Right hindlimb (tissue), 1 donor: ENCODE measurements around the gene N4BP2L1.
"Not testable (repeated sequence)": the region's sequence is repeated elsewhere in the genome, so short reads cannot be mapped to it uniquely, and the experiment has no call there.

Source experiments
- DNase-seq: peaks from one replicate; pipeline ENCODE4 v3.0.0-alpha.2; 2018

The N4BP2L1 gene

DNA sequence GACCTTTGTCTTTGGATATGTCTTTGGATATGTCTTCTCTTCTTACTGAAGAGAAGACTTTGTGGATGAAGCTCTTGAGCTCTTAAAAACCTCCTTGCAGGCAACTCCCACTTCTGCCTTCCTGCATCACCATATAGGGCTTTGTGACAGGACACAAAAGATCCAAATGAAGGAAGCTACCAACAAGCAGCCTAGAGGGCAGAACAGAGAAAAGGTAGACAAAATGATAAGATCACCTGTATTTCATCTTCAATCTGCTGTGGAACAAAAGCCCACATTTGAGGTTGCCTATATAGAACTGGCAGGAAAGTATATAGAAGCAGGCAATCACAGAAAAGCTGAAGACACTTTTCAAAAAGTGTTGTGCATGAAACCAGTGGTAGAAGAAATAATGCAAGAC lies 42.5 kb downstream of the N4BP2L1 start:
- DNase-seq = no peak

DNA sequence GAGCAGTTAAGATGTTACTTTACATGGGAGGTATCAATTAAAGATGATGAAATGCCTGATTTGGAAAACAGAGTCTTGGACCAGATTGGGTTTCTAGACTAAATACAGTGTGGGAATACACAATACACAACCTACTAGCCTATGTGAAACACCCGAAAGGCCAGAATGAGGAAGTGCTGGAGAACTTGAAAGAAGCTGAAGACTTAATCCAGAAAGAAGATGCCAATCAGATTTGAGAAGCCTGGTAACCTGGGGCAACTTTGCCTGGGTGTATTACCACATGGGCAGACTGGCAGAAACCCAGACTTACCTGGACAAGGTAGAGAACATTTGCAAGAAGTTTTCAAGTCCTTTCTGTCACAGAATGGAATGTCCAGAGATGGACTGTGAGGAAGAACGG lies 43.2 kb downstream of the N4BP2L1 start:
- DNase-seq = no peak

DNA sequence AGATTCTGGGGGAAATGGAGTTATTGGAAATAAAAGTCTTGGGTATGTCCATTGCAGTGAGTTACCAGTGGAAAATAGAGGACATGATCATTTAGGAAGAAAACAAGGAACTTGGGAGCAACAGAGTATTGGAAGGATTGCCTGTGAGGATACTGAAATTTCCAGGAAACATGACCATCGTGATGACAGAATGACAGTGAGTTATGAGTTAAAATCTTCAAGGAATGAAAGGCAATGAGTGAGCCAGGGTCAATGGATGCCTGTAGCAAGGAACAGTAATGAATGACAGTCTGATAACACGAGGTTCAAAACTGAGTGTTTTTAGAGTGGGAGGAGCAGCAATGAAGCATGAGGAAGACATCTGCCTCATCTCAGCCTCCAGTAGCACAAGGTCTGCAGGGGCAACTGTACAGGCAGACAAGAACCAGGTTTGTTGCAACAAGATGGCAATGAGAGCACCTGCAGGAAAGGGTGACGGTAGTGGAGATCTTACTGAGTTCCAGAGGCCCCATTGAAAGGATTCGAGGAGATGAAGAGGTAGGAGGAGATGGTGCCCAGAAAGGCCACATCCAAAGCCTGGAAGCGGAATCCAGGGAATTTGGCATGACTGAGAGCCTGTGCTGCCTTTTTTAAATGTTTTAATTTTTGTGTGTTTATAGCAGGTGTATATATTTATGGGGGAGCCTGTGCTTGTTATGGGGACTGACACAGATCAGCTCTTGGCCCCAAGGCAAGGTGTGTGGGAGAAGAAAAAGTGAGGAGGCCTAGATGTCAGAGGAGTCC lies 43.9 kb downstream of the N4BP2L1 start:
- DNase-seq = no peak

DNA sequence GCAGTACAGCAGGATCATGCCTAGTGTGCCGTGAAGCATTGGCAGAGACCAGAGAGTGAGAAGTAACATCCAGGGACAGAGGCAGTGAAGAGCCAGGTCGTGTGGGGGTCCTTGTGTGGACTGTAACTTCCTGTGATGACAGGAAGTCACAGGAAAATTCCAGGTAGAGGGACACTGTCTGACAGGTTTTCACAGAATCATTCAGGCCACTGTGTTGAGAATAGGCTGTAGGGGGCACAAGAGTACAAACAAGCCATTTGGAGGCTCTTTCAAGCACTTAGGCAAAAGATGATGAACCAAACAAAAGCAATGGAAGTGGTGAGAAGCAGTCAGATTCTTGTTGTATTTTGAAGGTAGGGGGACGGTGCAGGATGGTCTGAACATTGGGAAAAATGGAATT lies 46.4 kb downstream of the N4BP2L1 start:
- no peak for DNase-seq

DNA sequence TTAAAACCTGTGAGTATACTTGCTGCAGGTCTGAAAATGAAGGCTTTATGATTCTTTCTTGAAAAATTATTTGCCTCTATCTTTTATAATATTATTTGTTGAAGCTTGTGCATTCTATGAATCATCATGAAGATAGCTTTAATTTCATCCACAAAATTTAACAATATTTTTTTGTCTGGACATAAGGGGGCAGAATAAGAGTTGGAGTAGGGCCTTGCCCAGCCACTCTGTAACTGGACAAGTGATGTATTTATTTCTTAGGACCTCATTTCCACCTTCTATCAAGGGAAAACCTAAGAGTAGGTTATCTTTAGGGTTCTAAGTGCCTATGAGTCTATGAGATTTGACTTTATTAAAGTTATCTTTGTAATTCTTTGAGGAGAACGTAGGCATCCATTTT lies 49.9 kb downstream of the N4BP2L1 start:
- no peak for DNase-seq

DNA sequence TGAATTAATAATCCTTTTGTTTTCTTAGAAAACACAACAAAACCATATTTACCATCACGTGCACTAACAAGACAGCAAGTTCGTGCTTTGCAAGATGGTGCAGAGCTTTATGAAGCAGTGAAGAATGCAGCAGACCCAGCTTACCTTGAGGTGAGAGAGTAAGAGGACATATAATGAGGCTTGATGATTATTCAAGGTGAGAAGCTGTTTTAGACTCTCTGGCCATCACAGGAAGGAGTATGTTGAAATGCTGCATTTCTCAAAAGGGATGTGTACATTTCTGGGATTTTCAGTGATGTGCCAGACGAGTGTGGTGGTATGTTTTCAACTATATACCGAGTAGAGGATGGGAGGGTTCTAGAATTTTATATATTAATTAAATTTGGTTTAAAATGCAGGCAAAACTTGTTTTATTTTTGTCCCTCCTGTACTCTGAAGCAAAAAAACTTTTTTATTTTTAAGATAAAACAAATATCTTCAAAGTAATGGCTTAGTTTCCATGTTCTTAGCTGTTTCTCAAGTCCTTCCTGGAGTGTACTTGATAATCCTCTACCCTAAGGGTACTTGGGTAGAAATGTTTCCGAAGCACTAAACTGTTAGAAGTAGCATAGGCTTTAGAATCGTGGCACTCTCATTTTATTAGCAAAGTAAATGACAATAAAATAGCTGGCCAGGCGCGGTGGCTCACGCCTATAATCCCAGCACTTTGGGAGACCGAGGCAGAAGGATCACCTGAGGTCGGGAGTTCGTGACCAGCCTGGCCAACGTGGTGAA lies 51.1 kb downstream of the N4BP2L1 start:
- no peak for DNase-seq

DNA sequence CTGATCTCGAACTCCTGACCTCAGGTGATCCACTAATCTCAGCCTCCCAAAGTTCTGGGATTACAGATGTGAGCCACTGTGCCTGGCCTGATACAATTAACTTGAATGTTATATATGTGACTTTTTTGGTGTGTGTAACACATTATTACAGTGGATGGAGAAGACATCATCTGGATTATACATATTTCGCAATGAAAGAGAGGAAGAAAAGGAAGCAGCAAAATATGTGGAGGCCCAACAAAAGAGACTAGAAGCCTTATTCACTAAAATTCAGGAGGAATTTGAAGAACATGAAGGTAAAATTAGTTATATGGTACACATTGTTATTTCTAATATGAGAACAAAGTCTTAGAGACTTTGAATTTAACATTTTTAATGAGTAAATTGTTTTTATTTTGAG lies 57.1 kb downstream of the N4BP2L1 start:
- no peak for DNase-seq

DNA sequence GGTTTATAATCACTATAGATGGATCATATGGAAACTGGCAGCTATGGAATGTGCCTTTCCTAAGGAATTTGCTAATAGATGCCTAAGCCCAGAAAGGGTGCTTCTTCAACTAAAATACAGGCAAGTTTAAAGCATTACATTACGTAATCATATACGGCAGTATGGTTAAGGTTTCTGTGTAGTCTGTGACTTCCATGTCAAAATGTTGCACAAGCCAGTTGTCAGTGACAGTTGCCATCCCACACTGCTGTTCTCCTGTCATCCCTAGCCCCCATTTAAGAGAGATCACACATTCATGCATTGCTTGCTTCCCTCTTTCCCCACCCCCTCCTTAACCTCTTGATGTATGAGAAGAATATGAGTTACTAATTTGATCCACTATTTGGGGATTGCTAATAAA lies 65.4 kb downstream of the N4BP2L1 start:
- no peak for DNase-seq

DNA sequence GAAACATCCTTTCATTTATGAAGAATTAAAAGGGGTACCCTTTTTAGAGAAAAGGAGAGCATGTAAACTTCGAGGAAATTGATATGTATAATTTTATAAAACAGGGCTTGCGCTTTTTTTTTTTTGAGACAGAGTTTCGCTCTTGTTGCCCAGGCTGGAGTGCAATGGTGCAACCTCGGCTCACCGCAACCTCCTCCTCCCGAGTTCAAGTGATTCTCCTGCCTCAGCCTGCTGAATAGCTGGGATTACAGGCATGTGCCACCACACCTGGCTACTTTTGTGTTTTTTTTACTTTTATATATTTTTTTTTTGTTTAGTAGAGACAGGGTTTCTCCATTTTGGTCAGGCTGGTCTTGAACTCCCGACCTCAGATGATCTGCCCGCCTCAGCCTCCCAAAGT lies 72.0 kb downstream of the N4BP2L1 start:
- not testable (repeated sequence) for DNase-seq

DNA sequence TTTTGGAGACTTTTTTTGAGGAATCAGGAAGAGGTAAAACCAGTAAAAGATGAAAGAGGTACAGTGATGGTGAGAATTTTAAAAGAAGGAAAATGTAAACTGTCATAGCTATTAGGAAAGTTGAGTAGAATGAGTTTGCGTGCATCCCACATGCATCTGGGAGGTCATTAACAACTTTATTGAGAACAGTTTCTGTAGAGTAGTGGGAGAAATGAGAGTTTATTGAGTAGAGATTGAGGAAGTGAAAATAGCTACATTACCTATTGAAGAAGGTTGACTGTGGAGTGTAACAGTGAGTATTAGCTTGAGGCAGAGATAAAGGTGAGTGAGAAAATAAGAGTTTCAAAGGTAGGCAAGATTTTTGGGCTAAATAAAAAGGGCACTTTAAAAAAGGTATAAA lies 73.9 kb downstream of the N4BP2L1 start:
- DNase-seq = no peak

DNA sequence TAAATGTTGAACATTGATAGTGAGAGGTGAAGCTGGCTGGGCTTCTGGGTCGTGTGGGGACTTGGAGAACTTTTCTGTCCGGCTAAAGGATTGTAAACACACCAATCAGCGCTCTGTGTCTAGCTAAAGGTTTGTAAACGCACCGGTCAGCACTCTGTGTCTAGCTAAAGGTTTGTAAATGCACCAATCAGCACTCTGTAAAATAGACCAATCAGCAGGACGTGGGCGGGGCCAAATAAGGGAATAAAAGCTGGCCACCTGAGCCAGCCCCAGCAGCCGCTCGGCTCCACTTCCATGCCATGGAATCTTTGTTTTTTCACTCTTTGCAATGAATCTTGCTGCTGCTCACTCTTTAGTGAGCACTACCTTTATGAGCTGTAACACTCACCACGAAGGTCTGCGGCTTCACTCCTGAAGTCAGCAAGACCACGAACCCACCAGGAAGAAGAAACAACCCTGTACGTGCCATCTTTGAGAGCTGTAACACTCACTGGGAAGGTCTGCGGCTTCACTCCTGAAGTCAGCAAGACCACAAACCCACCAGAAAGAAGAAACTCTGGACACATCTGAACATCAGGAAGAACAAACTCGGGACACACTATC lies 77.0 kb downstream of the N4BP2L1 start:
- DNase-seq = not testable (repeated sequence)
